Measurements from ENCODE around the gene SYTL1.

Gene SYTL1

GRCh38 chr1:27366411-27367159, 24.8 kb downstream of the SYTL1 start, which contains the start of gene MAP3K6:
TSS of gene MAP3K6 (minus strand) at chr1:27366961. CDS start at chr1:27366597, 364 bp downstream.
- DNase-seq = peak; percentile 52
- TF ChIP-seq EZH2 (IDR thresholded peaks at IDR 0.05; ENCODE audit: borderline replicate concordance, low read depth, low read length, severe bottlenecking) = no peak
- TF ChIP-seq CTCF (IDR thresholded peaks at IDR 0.05; ENCODE audit: borderline replicate concordance, extremely low read depth, low read length, poor library complexity, severe bottlenecking) = peak; percentile 38
- peak within 1 kb of the TSS; percentile 54 for H3K9ac ChIP-seq (ENCODE audit: low read depth, low read length)
- H2AFZ ChIP-seq (ENCODE audit: low read depth, low read length) = peak within 1 kb of the TSS; percentile 61
- peaks cover 27% of the 10 kb centered on the region for H3K4me1 ChIP-seq (ENCODE audit: insufficient read depth, low read length)
- peak; percentile 17; the same call in 2 of the 3 replicates for ATAC-seq (ENCODE audit: insufficient read depth, low read depth)
- H3K4me3 ChIP-seq (ENCODE audit: low read depth in 1 of 2, low read length in 2 of 2) = peak within 1 kb of the TSS; percentile 32 to 58; a peak in 3 of 4 replicates
- peaks cover 36% of the 10 kb centered on the region for H3K27me3 ChIP-seq (ENCODE audit: insufficient read depth, low read length, poor library complexity)
- peak within 1 kb of the TSS; percentile 82 for H3K4me2 ChIP-seq (ENCODE audit: insufficient read depth, low read length)
- no peaks in the 10 kb centered on the region for H3K9me3 ChIP-seq (ENCODE audit: insufficient read depth, low read length, severe bottlenecking)
- no peaks in the 10 kb centered on the region for H3K36me3 ChIP-seq (ENCODE audit: insufficient read depth, low read length)
- H3K79me2 ChIP-seq (ENCODE audit: insufficient read depth, low read length) = no peaks in the 10 kb centered on the region
- no peaks in the 10 kb centered on the region for H4K20me1 ChIP-seq (ENCODE audit: insufficient read depth, low read length)
- no peak within 1 kb of the TSS for H3K27ac ChIP-seq (ENCODE audit: low read length)

- H3K9me3 ChIP-seq (ENCODE audit: insufficient read depth, low read length, severe bottlenecking) = no peaks in the 10 kb centered on the region
- H3K4me1 ChIP-seq (ENCODE audit: insufficient read depth, low read length) = peaks cover 27% of the 10 kb centered on the region
- peak overlapping the region; percentile 82 for H3K4me2 ChIP-seq (ENCODE audit: insufficient read depth, low read length)
- DNase-seq (no peak), ATAC-seq (ENCODE audit: insufficient read depth, low read depth) (no peak)
- H3K27me3 ChIP-seq (ENCODE audit: insufficient read depth, low read length, poor library complexity) = peaks cover 36% of the 10 kb centered on the region
- no peak for TF ChIP-seq CTCF (IDR thresholded peaks at IDR 0.05; ENCODE audit: borderline replicate concordance, extremely low read depth, low read length, poor library complexity, severe bottlenecking)
- TF ChIP-seq EZH2 (IDR thresholded peaks at IDR 0.05; ENCODE audit: borderline replicate concordance, low read depth, low read length, severe bottlenecking) = no peak
- 0 out of 2 replicates have a peak overlapping the region, but pooled peaks have one; percentile 19 for H2AFZ ChIP-seq (ENCODE audit: low read depth, low read length)
- H3K9ac ChIP-seq (ENCODE audit: low read depth, low read length) = peak overlapping the region; percentile 54; the same call in 1 of the 2 replicates
- H3K27ac ChIP-seq (ENCODE audit: low read length) = no peak overlapping the region
- H3K36me3 ChIP-seq (ENCODE audit: insufficient read depth, low read length) = no peaks in the 10 kb centered on the region
- no peak overlapping the region for H3K4me3 ChIP-seq (ENCODE audit: low read depth in 1 of 2, low read length in 2 of 2)
- H3K79me2 ChIP-seq (ENCODE audit: insufficient read depth, low read length) = no peaks in the 10 kb centered on the region
- no peaks in the 10 kb centered on the region for H4K20me1 ChIP-seq (ENCODE audit: insufficient read depth, low read length)
Observed at GRCh38 chr1:27367160-27367650, 25.4 kb downstream of the SYTL1 start.

DNA sequence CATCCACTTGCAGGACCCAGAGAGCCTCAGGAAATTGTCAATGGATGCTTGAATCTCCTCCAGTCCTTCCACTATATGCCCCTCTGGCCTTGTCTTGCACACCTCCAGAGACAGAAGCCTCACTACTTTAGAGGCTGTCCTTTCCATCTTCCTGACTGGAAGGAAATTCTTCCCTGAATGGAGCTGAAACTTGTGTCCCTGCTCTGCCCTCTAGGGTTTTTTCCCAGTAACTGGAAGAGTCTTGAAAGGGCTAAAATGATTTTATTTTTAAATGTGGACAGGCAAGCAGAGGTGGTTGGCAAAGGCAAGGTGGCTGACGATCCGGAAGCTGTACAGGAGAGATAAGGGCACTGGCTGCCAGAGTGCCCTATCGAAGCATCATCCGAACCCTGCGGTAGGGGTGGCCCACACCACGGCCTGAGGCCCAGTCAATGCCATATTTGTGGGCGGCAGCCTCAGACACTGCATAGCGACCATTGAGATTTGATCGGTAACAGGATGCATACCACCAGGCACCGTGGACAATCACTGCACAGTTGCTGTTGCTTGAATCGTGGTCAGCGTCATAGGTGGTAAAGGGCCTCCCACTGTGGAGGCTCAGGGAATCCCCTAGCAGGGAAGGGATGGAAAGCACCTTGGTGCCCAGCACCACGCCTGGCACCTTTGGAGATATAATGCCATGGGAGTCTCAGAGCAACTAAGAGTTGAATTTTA, 27.2 kb downstream of the SYTL1 start:
- H3K9me3 ChIP-seq (ENCODE audit: insufficient read depth, low read length, severe bottlenecking) = no peaks in the 10 kb centered on the region
- no peak for ATAC-seq (ENCODE audit: insufficient read depth, low read depth)

More for the DNA sequence above, 27.2 kb downstream of the SYTL1 start:
- no peak overlapping the region for H3K27ac ChIP-seq (ENCODE audit: low read length)
- H3K4me3 ChIP-seq (ENCODE audit: low read depth in 1 of 2, low read length in 2 of 2) = no peak overlapping the region
- no peak overlapping the region for H2AFZ ChIP-seq (ENCODE audit: low read depth, low read length)
- peaks cover 36% of the 10 kb centered on the region for H3K27me3 ChIP-seq (ENCODE audit: insufficient read depth, low read length, poor library complexity)
- H3K4me1 ChIP-seq (ENCODE audit: insufficient read depth, low read length) = peaks cover 27% of the 10 kb centered on the region
- no peak overlapping the region for H3K4me2 ChIP-seq (ENCODE audit: insufficient read depth, low read length)
- no peak overlapping the region for H3K9ac ChIP-seq (ENCODE audit: low read depth, low read length)
- H3K79me2 ChIP-seq (ENCODE audit: insufficient read depth, low read length) = no peaks in the 10 kb centered on the region
- H3K36me3 ChIP-seq (ENCODE audit: insufficient read depth, low read length) = no peaks in the 10 kb centered on the region
- DNase-seq = no peak
- TF ChIP-seq CTCF (IDR thresholded peaks at IDR 0.05; ENCODE audit: borderline replicate concordance, extremely low read depth, low read length, poor library complexity, severe bottlenecking) (no peak), EZH2 (IDR thresholded peaks at IDR 0.05; ENCODE audit: borderline replicate concordance, low read depth, low read length, severe bottlenecking) (no peak)
- H4K20me1 ChIP-seq (ENCODE audit: insufficient read depth, low read length) = no peaks in the 10 kb centered on the region
